SKM-1 (cell line): Measurements from ENCODE around the gene JADE2.
"Not testable (repeated sequence)": the region's sequence is repeated elsewhere in the genome, so short reads cannot be mapped to it uniquely, and the experiment has no call there.

Source experiments
- DNase-seq: peaks from one replicate; lab custom pipeline; 2025; ENCODE audit not compliant: unreplicated experiment; lab: John Stamatoyannopoulos, UW

JADE2 gene

GRCh38 chr5:134524826-134525682 is at the start of gene JADE2:
Gene JADE2 (plus strand): TSS chr5:134525670. CDS start chr5:134535858, 10,188 bp downstream.
- DNase-seq: peak; percentile 20

- DNase-seq: no peak
Observed at GRCh38 chr5:134477462-134478245, 47.8 kb upstream of the JADE2 start.

GRCh38 chr5:134479839-134480238 is 45.6 kb upstream of the JADE2 start:
- DNase-seq: no peak

GRCh38 chr5:134489227-134489944 is 36.1 kb upstream of the JADE2 start:
- no peak for DNase-seq

- DNase-seq: no peak
Observed at GRCh38 chr5:134490255-134490924, 35.1 kb upstream of the JADE2 start.

GRCh38 chr5:134490925-134491271 is 34.6 kb upstream of the JADE2 start:
- no peak for DNase-seq

- DNase-seq: no peak
Observed at GRCh38 chr5:134491841-134492442, 33.5 kb upstream of the JADE2 start.

GRCh38 chr5:134492568-134492967 is 32.9 kb upstream of the JADE2 start:
- DNase-seq: no peak

- DNase-seq: peak; percentile 26
Observed at GRCh38 chr5:134493461-134494055, 31.9 kb upstream of the JADE2 start.

GRCh38 chr5:134494780-134495179 is 30.7 kb upstream of the JADE2 start:
- no peak for DNase-seq

- DNase-seq: not testable (repeated sequence)
Observed at GRCh38 chr5:134499905-134500304, 25.6 kb upstream of the JADE2 start.

GRCh38 chr5:134500699-134501430 is 24.6 kb upstream of the JADE2 start:
- DNase-seq: no peak

- no peak for DNase-seq
Observed at GRCh38 chr5:134502259-134502658, 23.2 kb upstream of the JADE2 start.

GRCh38 chr5:134503088-134503936 is 22.2 kb upstream of the JADE2 start:
- DNase-seq: peak; percentile 75

- DNase-seq: no peak
Observed at GRCh38 chr5:134503937-134504437, 21.5 kb upstream of the JADE2 start.

GRCh38 chr5:134504629-134505300 is 20.7 kb upstream of the JADE2 start:
- no peak for DNase-seq

GRCh38 chr5:134506054-134507039 is 19.1 kb upstream of the JADE2 start:
- DNase-seq: no peak
